A673 (cell line): ENCODE data around the gene SVIL.

Experiments
- CTCF ChIP-seq: fragments of 300-800, 200-600 bp; sonication (generic); conservative IDR thresholded peaks from 2 replicates; pipeline ENCODE4 v1.5.1; 2017; ENCODE audit warnings: low read depth, mild to moderate bottlenecking, antibody characterized with exemption, low read length, moderate library complexity, mixed read lengths
- EZH2 ChIP-seq: fragments of 200-600 bp; sonication (generic); IDR thresholded peaks from 2 replicates; pipeline ENCODE4 v1.6.1; 2017; ENCODE audit warnings: borderline replicate concordance, low read depth, mild to moderate bottlenecking, mixed read lengths, antibody characterized with exemption, low read length; ENCODE audit not compliant: poor library complexity, severe bottlenecking

DNA sequence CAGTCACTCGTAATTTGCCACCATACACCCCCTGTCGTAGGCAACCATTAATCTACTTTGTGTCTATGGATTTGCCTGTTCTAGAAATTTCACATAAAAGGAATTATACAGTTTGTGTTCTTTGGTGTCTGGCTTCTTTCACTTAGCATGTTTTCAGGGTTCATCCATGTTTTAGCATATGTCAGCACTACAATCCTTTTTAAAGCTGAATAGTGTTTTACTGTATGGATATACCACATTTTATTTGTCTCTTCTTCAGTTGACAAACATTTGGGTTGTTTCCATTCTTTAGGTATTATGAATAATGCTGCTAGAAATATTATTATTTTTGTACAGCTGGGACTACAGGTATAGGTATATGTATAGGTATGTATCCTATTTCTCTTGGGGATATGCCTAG is 17.4 kb upstream of the SVIL start:
- no peak for TF ChIP-seq CTCF
- TF ChIP-seq EZH2 = no peak
